GM19372 (cell line): ENCODE data around the gene TLCD3B.
A peak's percentile ranks its signal among the peaks of the same experiment; 100 is the strongest.

Experiments used
- ATAC-seq: cut with Tn5 transposase; IDR thresholded peaks from one replicate; pipeline ENCODE4 v1.9.1; 2021; ENCODE audit warnings: mild to moderate bottlenecking, low read depth, moderate library complexity; ENCODE audit not compliant: unreplicated experiment

TLCD3B gene

GRCh38 chr16:30006659-30007377 is 24.3 kb downstream of the TLCD3B start:
- no peak for ATAC-seq

GRCh38 chr16:30006095-30006473 is 25.0 kb downstream of the TLCD3B start:
- no peak for ATAC-seq

GRCh38 chr16:30005341-30006094 is 25.6 kb downstream of the TLCD3B start:
- no peak for ATAC-seq

GRCh38 chr16:30004811-30005242 is 26.2 kb downstream of the TLCD3B start:
- ATAC-seq, result no peak

GRCh38 chr16:30004424-30004776 is 26.7 kb downstream of the TLCD3B start:
- ATAC-seq, result no peak

- no peak for ATAC-seq
These were observed 27.2 kb downstream of the TLCD3B start for GRCh38 chr16:30003670-30004423.

GRCh38 chr16:30002614-30003346 is 28.3 kb downstream of the TLCD3B start:
- no peak for ATAC-seq

GRCh38 chr16:30000735-30001631 is 30.1 kb downstream of the TLCD3B start:
- no peak for ATAC-seq

- ATAC-seq, result no peak
These were observed 31.5 kb downstream of the TLCD3B start for GRCh38 chr16:29999605-30000004.

- ATAC-seq, result no peak
These were observed 34.3 kb downstream of the TLCD3B start for GRCh38 chr16:29996766-29997250.

GRCh38 chr16:29995911-29996765 is 34.9 kb downstream of the TLCD3B start, which contains the start of gene INO80E:
INO80E (plus strand) TSS chr16:29996241; CDS start chr16:29996311, 70 bp downstream.
- ATAC-seq, result peak; percentile 88

- peak; percentile 52 for ATAC-seq
These were observed 35.7 kb downstream of the TLCD3B start, which contains the start of gene HIRIP3 for GRCh38 chr16:29995324-29995910. HIRIP3 (minus strand) TSS chr16:29995617; CDS start chr16:29995605, 12 bp downstream.

- ATAC-seq, result no peak
These were observed 36.3 kb downstream of the TLCD3B start for GRCh38 chr16:29994600-29995323.

GRCh38 chr16:29993903-29994599 is 37.0 kb downstream of the TLCD3B start:
- ATAC-seq, result no peak

GRCh38 chr16:29993191-29993902 is 37.7 kb downstream of the TLCD3B start:
- ATAC-seq, result no peak

GRCh38 chr16:29992344-29992967 is 38.6 kb downstream of the TLCD3B start:
- no peak for ATAC-seq
